ENCODE data around the gene EIF5B.

EIF5B gene

GRCh38 chr2:99414566-99414965 is 77.4 kb downstream of the EIF5B start:
- WGBS, 2 donors (ENCODE audit: extremely low coverage in 2 of 2, insufficient read length in 2 of 2, insufficient replicate concordance in 1 of 2): no CpG with 5 or more reads among the region's 1 CpG
- Histone ChIP-seq H3K14ac (ENCODE audit: low read length) (no peak overlapping the region), H2BK5ac (ENCODE audit: low read length) (no peak overlapping the region), H3K4me1 (ENCODE audit: control insufficient read depth in 2 of 2, insufficient read depth in 1 of 2, low read depth in 1 of 2, low read length in 2 of 2) (no peaks in the 10 kb centered on the region), H3K36me3 (replicated peaks in 1 of 2; ENCODE audit: control insufficient read depth in 2 of 2, insufficient read depth in 2 of 2, low read length in 2 of 2) (peaks cover 19 to 96% of the 10 kb centered on the region in 2 donors), H3K27ac (replicated peaks; ENCODE audit: low read length) (no peak overlapping the region), H3K4me3 (ENCODE audit: low read length in 2 of 2) (no peak overlapping the region), H3K4me2 (ENCODE audit: insufficient read depth, low read length, poor library complexity, severe bottlenecking) (no peak overlapping the region), H3K9me3 (replicated peaks in 1 of 2; ENCODE audit: control insufficient read depth in 2 of 2, insufficient read depth in 1 of 2, low read depth in 1 of 2, low read length in 2 of 2) (no peaks in the 10 kb centered on the region), H4K8ac (ENCODE audit: low read depth, low read length) (no peak overlapping the region), H3K27me3 (ENCODE audit: control insufficient read depth in 3 of 3, insufficient read depth in 3 of 3, low read depth in 1 of 3, low read length in 3 of 3) (no peaks in the 10 kb centered on the region), H3K79me1 (ENCODE audit: low read depth, low read length) (no peaks in the 10 kb centered on the region), H2AK5ac (ENCODE audit: low read depth, low read length) (no peak overlapping the region), H3K9ac (ENCODE audit: low read depth, low read length, poor library complexity) (no peak overlapping the region), H4K91ac (ENCODE audit: low read depth, low read length, poor library complexity) (no peak overlapping the region), H3K4ac (ENCODE audit: low read length) (no peak overlapping the region), H2BK15ac (ENCODE audit: low read length) (no peak overlapping the region), H2AFZ (ENCODE audit: low read length) (no peak overlapping the region), H3K23ac (ENCODE audit: low read depth, low read length, poor library complexity) (no peak overlapping the region), H2BK12ac (ENCODE audit: low read length) (no peak overlapping the region), H2BK120ac (ENCODE audit: low read depth, low read length) (no peak overlapping the region), H3K18ac (ENCODE audit: low read length) (no peak overlapping the region)
- no peak for DNase-seq (ENCODE audit: low spot score)

DNA sequence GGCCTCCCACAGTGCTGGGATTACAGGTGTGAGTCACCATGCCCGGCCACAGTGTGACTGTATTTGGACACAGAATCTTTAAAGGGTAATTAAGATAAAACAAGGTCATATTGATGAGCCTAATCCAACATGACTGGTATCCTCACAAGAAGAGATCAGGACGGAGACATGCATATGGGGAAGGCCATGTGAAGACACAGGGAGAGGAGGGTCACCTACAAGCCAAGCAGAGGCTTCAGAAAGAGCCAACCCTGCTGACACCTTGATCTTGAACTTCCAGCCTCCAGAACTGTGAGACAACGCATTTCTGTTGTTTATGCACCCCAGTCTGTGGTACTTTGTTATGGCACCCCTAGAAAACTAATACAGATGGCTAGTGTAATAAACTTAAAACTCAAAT is 80.2 kb downstream of the EIF5B start:
- H2AFZ ChIP-seq (ENCODE audit: low read length): no peak overlapping the region
- no peak overlapping the region for H2BK12ac ChIP-seq (ENCODE audit: low read length)
- H2AK5ac ChIP-seq (ENCODE audit: low read depth, low read length): no peak overlapping the region
- H3K9ac ChIP-seq (ENCODE audit: low read depth, low read length, poor library complexity): no peak overlapping the region
- no peak overlapping the region for H3K27ac ChIP-seq (replicated peaks; ENCODE audit: low read length)
- no peaks in the 10 kb centered on the region for H3K79me1 ChIP-seq (ENCODE audit: low read depth, low read length)
- H3K36me3 ChIP-seq (replicated peaks in 1 of 2; ENCODE audit: control insufficient read depth in 2 of 2, insufficient read depth in 2 of 2, low read length in 2 of 2): peaks cover 17 to 98% of the 10 kb centered on the region in 2 donors
- H4K91ac ChIP-seq (ENCODE audit: low read depth, low read length, poor library complexity): no peak overlapping the region
- H3K27me3 ChIP-seq (ENCODE audit: control insufficient read depth in 3 of 3, insufficient read depth in 3 of 3, low read depth in 1 of 3, low read length in 3 of 3): no peaks in the 10 kb centered on the region
- H3K9me3 ChIP-seq (replicated peaks in 1 of 2; ENCODE audit: control insufficient read depth in 2 of 2, insufficient read depth in 1 of 2, low read depth in 1 of 2, low read length in 2 of 2): no peaks in the 10 kb centered on the region
- no peak overlapping the region for H3K4me3 ChIP-seq (ENCODE audit: low read length in 2 of 2)
- H3K14ac ChIP-seq (ENCODE audit: low read length): no peak overlapping the region
- no peak overlapping the region for H3K23ac ChIP-seq (ENCODE audit: low read depth, low read length, poor library complexity)
- no peak overlapping the region for H4K8ac ChIP-seq (ENCODE audit: low read depth, low read length)
- H3K4me2 ChIP-seq (ENCODE audit: insufficient read depth, low read length, poor library complexity, severe bottlenecking): no peak overlapping the region
- H2BK15ac ChIP-seq (ENCODE audit: low read length): no peak overlapping the region
- no peak overlapping the region for H3K18ac ChIP-seq (ENCODE audit: low read length)
- no peak overlapping the region for H2BK5ac ChIP-seq (ENCODE audit: low read length)
- H2BK120ac ChIP-seq (ENCODE audit: low read depth, low read length): no peak overlapping the region
- H3K4ac ChIP-seq (ENCODE audit: low read length): no peak overlapping the region
- no peaks in the 10 kb centered on the region for H3K4me1 ChIP-seq (ENCODE audit: control insufficient read depth in 2 of 2, insufficient read depth in 1 of 2, low read depth in 1 of 2, low read length in 2 of 2)
- no CpG with 5 or more reads among the region's 3 CpGs for WGBS, 2 donors (ENCODE audit: extremely low coverage in 2 of 2, insufficient read length in 2 of 2, insufficient replicate concordance in 1 of 2)
- DNase-seq (ENCODE audit: low spot score): no peak

DNA sequence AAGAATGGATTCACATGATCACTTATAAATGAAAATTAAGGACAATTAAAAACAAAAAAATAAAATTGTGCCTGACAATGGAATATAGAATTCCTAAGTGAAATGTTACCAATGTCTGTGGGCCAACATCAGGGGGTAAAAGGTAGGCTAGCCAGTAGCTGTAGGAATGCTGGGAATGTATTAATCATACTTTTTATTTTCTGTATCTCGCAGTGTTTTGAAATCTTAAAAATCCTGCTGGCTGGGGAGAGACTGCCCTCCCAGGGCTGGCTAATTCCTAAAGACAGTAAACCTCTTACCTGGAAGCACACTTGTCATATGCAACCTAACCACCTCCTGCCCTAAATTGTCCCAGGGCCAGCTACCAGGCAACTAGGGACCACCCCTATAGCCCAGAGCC is 82.8 kb downstream of the EIF5B start:
- Histone ChIP-seq H3K4me3 (ENCODE audit: low read length in 2 of 2) (no peak overlapping the region), H3K9me3 (replicated peaks in 1 of 2; ENCODE audit: control insufficient read depth in 2 of 2, insufficient read depth in 1 of 2, low read depth in 1 of 2, low read length in 2 of 2) (no peaks in the 10 kb centered on the region), H3K23ac (ENCODE audit: low read depth, low read length, poor library complexity) (no peak overlapping the region), H3K4me1 (ENCODE audit: control insufficient read depth in 2 of 2, insufficient read depth in 1 of 2, low read depth in 1 of 2, low read length in 2 of 2) (no peaks in the 10 kb centered on the region), H4K91ac (ENCODE audit: low read depth, low read length, poor library complexity) (no peak overlapping the region), H2BK5ac (ENCODE audit: low read length) (no peak overlapping the region), H4K8ac (ENCODE audit: low read depth, low read length) (no peak overlapping the region), H3K36me3 (replicated peaks in 1 of 2; ENCODE audit: control insufficient read depth in 2 of 2, insufficient read depth in 2 of 2, low read length in 2 of 2) (peaks cover 16 to 98% of the 10 kb centered on the region in 2 donors), H3K9ac (ENCODE audit: low read depth, low read length, poor library complexity) (no peak overlapping the region), H3K14ac (ENCODE audit: low read length) (no peak overlapping the region), H3K18ac (ENCODE audit: low read length) (no peak overlapping the region), H3K79me1 (ENCODE audit: low read depth, low read length) (no peaks in the 10 kb centered on the region), H2BK120ac (ENCODE audit: low read depth, low read length) (no peak overlapping the region), H2AFZ (ENCODE audit: low read length) (no peak overlapping the region), H3K4me2 (ENCODE audit: insufficient read depth, low read length, poor library complexity, severe bottlenecking) (no peak overlapping the region), H2BK12ac (ENCODE audit: low read length) (no peak overlapping the region), H3K27ac (replicated peaks; ENCODE audit: low read length) (no peak overlapping the region), H2BK15ac (ENCODE audit: low read length) (no peak overlapping the region), H2AK5ac (ENCODE audit: low read depth, low read length) (no peak overlapping the region), H3K4ac (ENCODE audit: low read length) (no peak overlapping the region), H3K27me3 (ENCODE audit: control insufficient read depth in 3 of 3, insufficient read depth in 3 of 3, low read depth in 1 of 3, low read length in 3 of 3) (no peaks in the 10 kb centered on the region)
- DNase-seq (ENCODE audit: low spot score): no peak
- WGBS, 2 donors (ENCODE audit: extremely low coverage in 2 of 2, insufficient read length in 2 of 2, insufficient replicate concordance in 1 of 2): no CpG with 5 or more reads among the region's 1 CpG

GRCh38 chr2:99420751-99421299 is 83.6 kb downstream of the EIF5B start:
- Histone ChIP-seq H3K9me3 (replicated peaks in 1 of 2; ENCODE audit: control insufficient read depth in 2 of 2, insufficient read depth in 1 of 2, low read depth in 1 of 2, low read length in 2 of 2) (no peaks in the 10 kb centered on the region), H3K36me3 (replicated peaks in 1 of 2; ENCODE audit: control insufficient read depth in 2 of 2, insufficient read depth in 2 of 2, low read length in 2 of 2) (peaks cover 16 to 98% of the 10 kb centered on the region in 2 donors), H3K4ac (ENCODE audit: low read length) (no peak overlapping the region), H3K27ac (replicated peaks; ENCODE audit: low read length) (no peak overlapping the region), H2AFZ (ENCODE audit: low read length) (no peak overlapping the region), H3K4me2 (ENCODE audit: insufficient read depth, low read length, poor library complexity, severe bottlenecking) (no peak overlapping the region), H2BK12ac (ENCODE audit: low read length) (no peak overlapping the region), H3K23ac (ENCODE audit: low read depth, low read length, poor library complexity) (no peak overlapping the region), H3K79me1 (ENCODE audit: low read depth, low read length) (no peaks in the 10 kb centered on the region), H3K14ac (ENCODE audit: low read length) (no peak overlapping the region), H3K27me3 (ENCODE audit: control insufficient read depth in 3 of 3, insufficient read depth in 3 of 3, low read depth in 1 of 3, low read length in 3 of 3) (no peaks in the 10 kb centered on the region), H4K91ac (ENCODE audit: low read depth, low read length, poor library complexity) (no peak overlapping the region), H2BK15ac (ENCODE audit: low read length) (no peak overlapping the region), H3K4me1 (ENCODE audit: control insufficient read depth in 2 of 2, insufficient read depth in 1 of 2, low read depth in 1 of 2, low read length in 2 of 2) (no peaks in the 10 kb centered on the region), H2BK5ac (ENCODE audit: low read length) (no peak overlapping the region), H2BK120ac (ENCODE audit: low read depth, low read length) (no peak overlapping the region), H3K9ac (ENCODE audit: low read depth, low read length, poor library complexity) (no peak overlapping the region), H4K8ac (ENCODE audit: low read depth, low read length) (no peak overlapping the region), H3K18ac (ENCODE audit: low read length) (no peak overlapping the region), H3K4me3 (ENCODE audit: low read length in 2 of 2) (no peak overlapping the region), H2AK5ac (ENCODE audit: low read depth, low read length) (no peak overlapping the region)
- no CpG with 5 or more reads among the region's 5 CpGs for WGBS, 2 donors (ENCODE audit: extremely low coverage in 2 of 2, insufficient read length in 2 of 2, insufficient replicate concordance in 1 of 2)
- no peak for DNase-seq (ENCODE audit: low spot score)

All from neuronal stem cell (in vitro differentiated cells).